ENCODE results near the gene TIMM10B.

GRCh38 chr11:6523253-6523652 lies 42.0 kb downstream of the TIMM10B start:
- TF ChIP-seq, protein P1, sequence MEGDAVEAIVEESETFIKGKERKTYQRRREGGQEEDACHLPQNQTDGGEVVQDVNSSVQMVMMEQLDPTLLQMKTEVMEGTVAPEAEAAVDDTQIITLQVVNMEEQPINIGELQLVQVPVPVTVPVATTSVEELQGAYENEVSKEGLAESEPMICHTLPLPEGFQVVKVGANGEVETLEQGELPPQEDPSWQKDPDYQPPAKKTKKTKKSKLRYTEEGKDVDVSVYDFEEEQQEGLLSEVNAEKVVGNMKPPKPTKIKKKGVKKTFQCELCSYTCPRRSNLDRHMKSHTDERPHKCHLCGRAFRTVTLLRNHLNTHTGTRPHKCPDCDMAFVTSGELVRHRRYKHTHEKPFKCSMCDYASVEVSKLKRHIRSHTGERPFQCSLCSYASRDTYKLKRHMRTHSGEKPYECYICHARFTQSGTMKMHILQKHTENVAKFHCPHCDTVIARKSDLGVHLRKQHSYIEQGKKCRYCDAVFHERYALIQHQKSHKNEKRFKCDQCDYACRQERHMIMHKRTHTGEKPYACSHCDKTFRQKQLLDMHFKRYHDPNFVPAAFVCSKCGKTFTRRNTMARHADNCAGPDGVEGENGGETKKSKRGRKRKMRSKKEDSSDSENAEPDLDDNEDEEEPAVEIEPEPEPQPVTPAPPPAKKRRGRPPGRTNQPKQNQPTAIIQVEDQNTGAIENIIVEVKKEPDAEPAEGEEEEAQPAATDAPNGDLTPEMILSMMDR (IDR thresholded peaks at IDR 0.05; ENCODE audit: low read depth, low read length, missing input control), result no peak
- TF ChIP-seq EGR1 (IDR thresholded peaks at IDR 0.05; ENCODE audit: low read depth in 2 of 2), result no peak
- TF ChIP-seq REST (IDR thresholded peaks at IDR 0.05), result no peak
- no peak for TF ChIP-seq YY1 (IDR thresholded peaks at IDR 0.05)
- TF ChIP-seq SP1 (IDR thresholded peaks at IDR 0.05), result no peak
- no peak for TF ChIP-seq NR2F2 (IDR thresholded peaks at IDR 0.05)
- TF ChIP-seq RAD21 (IDR thresholded peaks at IDR 0.05), result no peak
- TF ChIP-seq, protein P2, sequence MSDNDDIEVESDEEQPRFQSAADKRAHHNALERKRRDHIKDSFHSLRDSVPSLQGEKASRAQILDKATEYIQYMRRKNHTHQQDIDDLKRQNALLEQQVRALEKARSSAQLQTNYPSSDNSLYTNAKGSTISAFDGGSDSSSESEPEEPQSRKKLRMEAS (IDR thresholded peaks at IDR 0.05), result no peak
- TF ChIP-seq FOXA1 (IDR thresholded peaks at IDR 0.05), result no peak
- TF ChIP-seq JUND (IDR thresholded peaks at IDR 0.05), result no peak
- TF ChIP-seq FOXA2 (IDR thresholded peaks at IDR 0.05), result no peak
- TF ChIP-seq, protein P3, sequence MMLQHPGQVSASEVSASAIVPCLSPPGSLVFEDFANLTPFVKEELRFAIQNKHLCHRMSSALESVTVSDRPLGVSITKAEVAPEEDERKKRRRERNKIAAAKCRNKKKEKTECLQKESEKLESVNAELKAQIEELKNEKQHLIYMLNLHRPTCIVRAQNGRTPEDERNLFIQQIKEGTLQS (IDR thresholded peaks at IDR 0.05), result no peak

Data from liver (tissue), 3 donors.